Measurements from ENCODE around the gene GNGT1.

Gene GNGT1
- 0 to 0.77 (median 0) reads per million in 17 experiments for total RNA-seq

- no peak for DNase-seq
These were observed at the start of gene GNGT1 for GRCh38 chr7:93906267-93906666. Gene GNGT1, plus strand, starts transcription at chr7:93906567. Its CDS starts 180 bp downstream, at chr7:93906747.

DNA sequence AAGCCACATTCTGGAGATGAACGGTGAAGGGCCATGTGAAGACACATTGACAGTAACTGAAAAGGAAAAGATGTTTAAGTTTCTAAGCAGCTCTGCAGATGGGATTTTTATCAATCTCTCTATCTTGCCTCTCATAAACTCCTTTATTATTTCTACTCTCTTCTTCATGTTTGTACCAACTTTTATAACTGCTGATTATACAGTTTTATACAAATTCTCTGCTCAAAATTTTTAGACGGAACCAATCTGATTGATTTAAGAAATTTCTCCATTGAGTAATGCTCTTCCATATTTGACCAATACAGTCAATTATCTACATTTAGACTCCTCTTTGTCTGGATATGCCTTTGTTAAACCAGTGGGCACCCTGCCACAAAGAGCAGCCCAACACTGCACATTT lies 47.5 kb upstream of the GNGT1 start:
- DNase-seq = no peak

GRCh38 chr7:93860261-93860660 lies 46.1 kb upstream of the GNGT1 start:
- DNase-seq = no peak

- DNase-seq = no peak
These were observed 44.9 kb upstream of the GNGT1 start for GRCh38 chr7:93861325-93861949.

- DNase-seq = no peak
These were observed 43.7 kb upstream of the GNGT1 start for GRCh38 chr7:93862651-93863050.

DNA sequence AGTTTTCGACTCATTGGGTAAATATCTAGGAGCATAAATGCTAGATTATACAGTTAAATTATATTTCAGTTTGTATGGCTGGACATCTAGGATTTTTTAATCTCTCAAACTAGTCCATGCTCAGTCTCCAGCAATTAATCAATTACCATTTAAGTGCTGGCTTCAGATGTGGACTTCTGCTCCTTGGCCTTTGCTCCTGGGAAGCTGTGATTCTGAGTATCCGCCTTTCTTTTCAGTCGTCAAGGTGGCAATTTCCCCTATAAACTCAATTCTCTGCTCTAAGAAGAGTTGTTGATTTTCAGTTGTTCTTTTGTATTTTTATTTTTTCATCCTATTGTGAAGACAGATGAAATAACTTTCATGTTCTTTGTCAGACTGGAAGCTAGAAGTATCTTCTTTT lies 39.5 kb upstream of the GNGT1 start:
- DNase-seq = no peak

GRCh38 chr7:93873998-93874574 lies 32.3 kb upstream of the GNGT1 start:
- DNase-seq = no peak

DNA sequence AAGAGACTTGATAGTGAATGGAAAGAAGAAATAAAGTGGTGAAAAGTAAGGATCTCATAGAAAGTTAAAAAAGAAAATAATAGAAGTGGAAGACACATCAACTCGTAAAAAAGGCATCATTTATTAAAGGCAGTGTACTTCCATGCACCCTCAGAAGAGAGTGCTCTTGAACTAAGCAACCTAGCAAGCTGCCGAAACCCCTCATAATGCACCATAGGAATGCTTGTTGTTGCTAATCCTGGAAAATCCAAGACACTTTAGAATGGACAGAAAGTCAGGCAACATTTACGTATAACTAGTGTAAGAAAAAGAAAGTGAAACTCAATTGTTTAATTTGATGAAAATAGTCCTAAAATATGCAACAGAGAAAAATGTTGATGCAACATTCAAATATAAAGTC lies 28.6 kb upstream of the GNGT1 start:
- DNase-seq = no peak

GRCh38 chr7:93879356-93879755 lies 27.0 kb upstream of the GNGT1 start:
- DNase-seq = no peak

GRCh38 chr7:93882468-93882867 lies 23.9 kb upstream of the GNGT1 start:
- DNase-seq = no peak

- DNase-seq = no peak
These were observed 23.1 kb upstream of the GNGT1 start for GRCh38 chr7:93883078-93883916.

GRCh38 chr7:93883917-93884345 lies 22.4 kb upstream of the GNGT1 start:
- no peak for DNase-seq

- no peak for DNase-seq
These were observed 21.8 kb upstream of the GNGT1 start for GRCh38 chr7:93884541-93884940.

GRCh38 chr7:93889261-93889660 lies 17.1 kb upstream of the GNGT1 start:
- no peak for DNase-seq

DNA sequence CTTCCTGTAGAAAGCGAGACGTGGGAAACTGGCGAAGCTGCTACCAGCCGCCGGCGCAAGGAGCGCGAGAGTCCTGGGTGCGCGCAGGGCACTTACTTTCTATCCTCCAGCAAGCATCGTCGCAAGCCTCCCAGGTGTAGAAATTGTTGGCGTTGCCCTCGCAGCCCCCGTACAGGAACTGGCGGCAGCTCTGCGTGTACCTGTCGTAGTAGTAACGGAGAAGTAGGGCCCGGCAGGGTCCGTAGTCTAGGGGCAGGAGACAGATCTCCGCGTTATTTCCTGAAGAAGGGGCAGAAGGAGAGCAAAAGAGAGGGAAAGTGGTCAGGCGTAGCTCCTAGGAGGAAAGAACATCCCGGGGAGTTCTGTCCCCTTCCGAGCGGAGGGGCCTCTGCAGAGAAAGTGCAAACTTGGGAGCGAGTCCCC lies 16.3 kb upstream of the GNGT1 start:
- DNase-seq = peak in 1 of 4 experiments; percentile 3

GRCh38 chr7:93890464-93891068 lies 15.8 kb upstream of the GNGT1 start, which contains the start of gene TFPI2:
Gene TFPI2, minus strand, starts transcription at chr7:93890753. Its CDS starts 75 bp downstream, at chr7:93890678.
- DNase-seq = peak in 1 of 4 experiments; percentile 5

DNA sequence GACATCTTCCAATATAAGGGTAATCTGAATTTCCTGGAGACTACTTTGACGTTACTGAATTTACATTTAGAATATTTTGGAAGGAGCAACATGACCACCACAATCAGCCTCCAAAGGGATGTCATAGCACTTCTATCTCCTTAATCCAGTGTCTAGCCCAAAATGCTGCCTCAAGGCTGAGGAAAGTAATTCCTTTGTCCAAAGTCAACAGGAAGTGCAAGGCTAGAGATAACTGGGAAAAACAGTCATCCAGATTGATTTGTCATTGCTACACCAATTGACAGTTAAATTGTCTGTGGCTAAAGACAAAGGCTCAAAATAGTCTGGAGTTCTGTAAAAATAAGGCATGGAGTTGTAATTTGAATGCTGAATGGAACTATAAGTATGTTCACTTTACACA lies 11.9 kb upstream of the GNGT1 start:
- DNase-seq = no peak

- DNase-seq = no peak
These were observed 11.3 kb upstream of the GNGT1 start for GRCh38 chr7:93894966-93895640.

DNA sequence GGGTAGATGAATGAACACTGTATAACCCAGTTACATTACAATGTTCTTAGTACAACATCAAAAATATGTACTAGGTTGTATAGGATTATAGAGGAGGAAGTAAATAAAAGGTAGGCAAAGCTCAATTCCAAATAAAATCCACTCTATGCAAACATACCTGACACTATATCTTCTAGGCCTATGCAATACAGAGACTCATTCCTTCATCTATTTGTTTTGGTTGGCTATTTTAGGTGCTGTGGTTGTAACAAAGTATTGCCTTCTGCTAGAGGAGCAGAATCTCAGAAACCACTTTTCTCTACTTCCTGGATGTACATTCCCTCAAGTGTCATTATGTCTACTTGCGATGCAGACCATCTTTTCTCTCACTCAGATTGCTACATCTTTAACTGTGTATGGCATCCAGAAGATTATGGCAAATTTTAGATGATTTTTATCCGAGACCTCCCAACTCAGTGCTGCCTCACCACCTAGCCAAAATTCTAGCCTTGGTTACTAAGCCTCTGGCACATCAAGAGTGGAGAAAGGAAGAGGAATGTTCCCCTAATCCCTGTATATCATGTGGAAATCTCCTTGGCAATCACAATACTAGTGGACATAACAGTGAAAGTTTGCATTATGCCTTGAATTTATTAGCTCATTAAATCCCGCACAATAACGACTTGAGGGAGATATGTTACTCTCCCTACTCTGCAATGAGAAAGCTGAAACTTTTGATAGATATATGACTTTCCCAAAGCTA lies 10.3 kb upstream of the GNGT1 start:
- no peak for DNase-seq

DNA sequence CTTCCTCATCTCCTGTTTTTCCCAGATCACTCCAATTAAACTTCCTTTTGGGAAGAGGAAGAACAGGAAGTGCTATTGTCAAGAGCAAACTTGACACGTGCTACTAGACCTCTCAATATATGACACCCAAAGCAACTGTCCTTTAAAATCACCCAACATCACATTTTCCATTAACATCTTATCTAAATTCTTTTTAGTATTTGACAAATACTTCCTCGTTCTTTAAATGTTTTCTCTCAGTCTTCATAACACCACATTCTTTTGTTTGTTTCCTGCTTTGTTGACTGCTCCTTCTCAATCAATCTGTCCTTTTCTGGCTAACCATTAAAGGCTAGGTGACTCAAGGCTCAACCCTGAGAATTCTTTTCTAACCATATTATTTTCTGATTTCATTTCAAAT lies 8.7 kb upstream of the GNGT1 start:
- DNase-seq = no peak

- peak; percentile 55 to 74 (median 62) for DNase-seq
These were observed 3.5 kb upstream of the GNGT1 start for GRCh38 chr7:93902777-93903423.

Measured in suppressor macrophage (primary cell).